ENCODE measurements around the gene CCDC81.

The CCDC81 gene

DNA sequence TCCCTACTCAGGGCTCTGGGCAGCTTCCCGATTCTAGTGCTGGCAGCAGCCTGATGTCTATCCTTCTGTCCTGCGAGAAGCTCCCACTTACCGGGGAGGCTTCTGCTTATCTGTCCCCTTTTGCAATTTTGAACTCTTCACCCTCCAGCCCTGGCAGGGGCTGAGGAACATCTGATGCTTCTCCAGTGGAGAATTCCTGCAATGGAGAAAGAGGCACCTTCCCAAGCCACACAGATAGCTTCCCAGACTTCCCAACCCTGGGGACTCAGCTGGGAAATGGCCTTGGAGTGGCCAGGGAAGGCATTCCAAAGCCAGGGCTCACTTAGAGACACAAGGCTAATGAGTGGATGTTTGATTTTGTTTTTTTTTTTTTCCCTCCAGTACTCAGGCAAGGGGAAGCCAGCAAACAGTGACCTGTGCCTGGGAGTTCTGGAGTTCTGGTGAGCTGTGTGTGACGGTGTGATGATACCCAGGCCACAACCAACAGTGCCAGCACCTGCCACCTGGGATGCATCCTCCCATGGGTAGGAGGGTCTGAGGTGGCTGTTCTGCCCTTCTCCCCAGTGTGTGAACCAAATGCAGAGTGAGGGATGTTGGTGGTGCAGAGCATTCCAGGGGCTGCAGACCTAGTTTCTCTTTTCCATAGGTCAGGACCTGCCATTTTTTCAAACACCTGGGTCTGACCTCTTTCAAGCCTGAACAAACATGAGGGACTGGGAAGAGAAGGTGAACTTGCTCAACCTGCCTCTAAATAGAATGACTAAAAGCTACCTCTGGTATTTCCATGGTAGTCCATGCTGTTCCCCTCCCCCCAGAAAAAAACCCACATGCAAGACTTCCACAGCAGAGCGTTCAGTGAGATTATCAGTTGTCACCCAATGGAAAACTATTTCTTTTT is 95.1 kb downstream of the CCDC81 start:
- no peak overlapping the region for H3K4me3 ChIP-seq (ENCODE audit: low read depth, low read length)
- ChIA-PET CTCF (interaction anchor here (1.0 to 1.7 kb wide), 3 partner anchors 10 to 13 kb away, joined by 3 to 5 read pairs (median 5); no protein-coding TSS in a partner anchor), POLR2A (interaction anchor here (1.0 to 1.3 kb wide), 2 partner anchors 14 to 15 kb away, joined by 3 to 5 read pairs; no protein-coding TSS in a partner anchor)
- TF ChIP-seq, protein P1, sequence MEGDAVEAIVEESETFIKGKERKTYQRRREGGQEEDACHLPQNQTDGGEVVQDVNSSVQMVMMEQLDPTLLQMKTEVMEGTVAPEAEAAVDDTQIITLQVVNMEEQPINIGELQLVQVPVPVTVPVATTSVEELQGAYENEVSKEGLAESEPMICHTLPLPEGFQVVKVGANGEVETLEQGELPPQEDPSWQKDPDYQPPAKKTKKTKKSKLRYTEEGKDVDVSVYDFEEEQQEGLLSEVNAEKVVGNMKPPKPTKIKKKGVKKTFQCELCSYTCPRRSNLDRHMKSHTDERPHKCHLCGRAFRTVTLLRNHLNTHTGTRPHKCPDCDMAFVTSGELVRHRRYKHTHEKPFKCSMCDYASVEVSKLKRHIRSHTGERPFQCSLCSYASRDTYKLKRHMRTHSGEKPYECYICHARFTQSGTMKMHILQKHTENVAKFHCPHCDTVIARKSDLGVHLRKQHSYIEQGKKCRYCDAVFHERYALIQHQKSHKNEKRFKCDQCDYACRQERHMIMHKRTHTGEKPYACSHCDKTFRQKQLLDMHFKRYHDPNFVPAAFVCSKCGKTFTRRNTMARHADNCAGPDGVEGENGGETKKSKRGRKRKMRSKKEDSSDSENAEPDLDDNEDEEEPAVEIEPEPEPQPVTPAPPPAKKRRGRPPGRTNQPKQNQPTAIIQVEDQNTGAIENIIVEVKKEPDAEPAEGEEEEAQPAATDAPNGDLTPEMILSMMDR (IDR thresholded peaks at IDR 0.05; ENCODE audit: insufficient read depth, low read length, missing control alignments) = no peak
- no peak for DNase-seq (ENCODE audit: low read depth, low spot score)

Data from AG04449 (cell line).